ENCODE results near the gene PRR11.
"Not testable (repeated sequence)": the region's sequence is repeated elsewhere in the genome, so short reads cannot be mapped to it uniquely, and the experiment has no call there.

Gene PRR11

GRCh38 chr17:59155439-59156177 is at the start of gene PRR11:
PRR11 (plus strand) TSS chr17:59155746; CDS start chr17:59169753, 14,007 bp downstream.
- DNase-seq = peak; percentile 100

- DNase-seq = peak; percentile 73
Measured at GRCh38 chr17:59105852-59106462, 49.6 kb upstream of the PRR11 start.

GRCh38 chr17:59106463-59107305 is 48.9 kb upstream of the PRR11 start, which contains the start of gene TRIM37:
TRIM37 (minus strand) TSS chr17:59106880; CDS start chr17:59106461, 419 bp downstream.
- peak; percentile 99 for DNase-seq

- no peak for DNase-seq
Measured at GRCh38 chr17:59107306-59107670, 48.3 kb upstream of the PRR11 start.

- no peak for DNase-seq
Measured at GRCh38 chr17:59108400-59109102, 47.0 kb upstream of the PRR11 start.

- no peak for DNase-seq
Measured at GRCh38 chr17:59110973-59111372, 44.6 kb upstream of the PRR11 start.

- no peak for DNase-seq
Measured at GRCh38 chr17:59111539-59111938, 44.0 kb upstream of the PRR11 start.

- no peak for DNase-seq
Measured at GRCh38 chr17:59115474-59115873, 40.1 kb upstream of the PRR11 start.

GRCh38 chr17:59121901-59122480 is 33.6 kb upstream of the PRR11 start:
- DNase-seq = no peak

GRCh38 chr17:59124665-59125064 is 30.9 kb upstream of the PRR11 start:
- DNase-seq = no peak

- DNase-seq = no peak
Measured at GRCh38 chr17:59126809-59127417, 28.6 kb upstream of the PRR11 start.

- no peak for DNase-seq
Measured at GRCh38 chr17:59129814-59130213, 25.7 kb upstream of the PRR11 start.

GRCh38 chr17:59131131-59131530 is 24.4 kb upstream of the PRR11 start:
- no peak for DNase-seq

GRCh38 chr17:59138339-59138738 is 17.2 kb upstream of the PRR11 start:
- not testable (repeated sequence) for DNase-seq

GRCh38 chr17:59139939-59140338 is 15.6 kb upstream of the PRR11 start:
- no peak for DNase-seq

GRCh38 chr17:59141860-59142259 is 13.7 kb upstream of the PRR11 start:
- DNase-seq = no peak

- DNase-seq = no peak
Measured at GRCh38 chr17:59145571-59146096, 9.9 kb upstream of the PRR11 start.

GRCh38 chr17:59149051-59149450 is 6.5 kb upstream of the PRR11 start:
- DNase-seq = no peak

GRCh38 chr17:59149841-59150511 is 5.6 kb upstream of the PRR11 start:
- no peak for DNase-seq

GRCh38 chr17:59151006-59151405 is 4.5 kb upstream of the PRR11 start:
- peak; percentile 23 for DNase-seq

GRCh38 chr17:59151591-59151990 is 4.0 kb upstream of the PRR11 start:
- DNase-seq = no peak
